ENCODE results near the gene HINT1. TPM values are rescaled to one million over a fixed set of nuclear protein-coding genes. Genes with fewer than 3 reads are reported as not detected.

HINT1 gene
- total and polyA plus RNA-seq, 2 experiments from 2014 or later: 268 to 463 TPM

GRCh38 chr5:131109540-131110255 lies 55.4 kb downstream of the HINT1 start:
- Histone ChIP-seq H4K20me1 (ENCODE audit: insufficient read depth, poor library complexity, severe bottlenecking) (no peaks in the 10 kb centered on the region), H3K36me3 (replicated peaks; ENCODE audit: insufficient read depth, low read depth) (no peaks in the 10 kb centered on the region), H3K4me3 (no peak overlapping the region), H3K27me3 (no peaks in the 10 kb centered on the region), H3K4me1 (ENCODE audit: insufficient read depth) (no peaks in the 10 kb centered on the region), H3K79me2 (no peaks in the 10 kb centered on the region), H2AFZ (no peak overlapping the region), H3K4me2 (no peak overlapping the region), H3K9me3 (ENCODE audit: low read depth) (no peaks in the 10 kb centered on the region), H3K9me2 (replicated peaks; ENCODE audit: insufficient read depth) (no peaks in the 10 kb centered on the region), H3K27ac (peak overlapping the region; percentile 7)
- TF ChIP-seq CTCF (IDR thresholded peaks at IDR 0.05; ENCODE audit: poor library complexity) (peak; percentile 82), EZH2 (IDR thresholded peaks at IDR 0.05; ENCODE audit: borderline replicate concordance) (no peak), EZH2phosphoT487 (IDR thresholded peaks at IDR 0.05; ENCODE audit: low read depth, severe bottlenecking, unreplicated experiment) (no peak)
- WGBS (ENCODE audit: low lambda C conversion rate, missing lambda C conversion rate): 43% methylated on average over 2 of the region's 2 CpGs
- peak; percentile 60 for DNase-seq (ENCODE audit: low spot score)

Other genes with a start within 250 kb of the HINT1 start
- 5.1 and 6.1 TPM in 2 replicates for gene LYRM7, start 5.7 kb upstream of the HINT1 start, total RNA-seq
- gene LYRM7, start 5.7 kb upstream of the HINT1 start, polyA plus RNA-seq: 9.5 and 12.2 TPM in 2 replicates
- 45.4 and 51.5 TPM in 2 replicates for gene CDC42SE2, start 98.8 kb upstream of the HINT1 start, total RNA-seq
- gene CDC42SE2, start 98.8 kb upstream of the HINT1 start, polyA plus RNA-seq: 21.9 and 27.2 TPM in 2 replicates

Measured in hepatocyte (in vitro differentiated cells).